Activated CD4-positive, CD25-positive, alpha-beta regulatory T cell (primary cell): ENCODE results near the gene BAHCC1.

ENCODE experiments used
- DNase-seq, 4 experiments: peaks; one replicate each; lab custom pipeline; 2025; lab: John Stamatoyannopoulos, UW

Gene BAHCC1

DNA sequence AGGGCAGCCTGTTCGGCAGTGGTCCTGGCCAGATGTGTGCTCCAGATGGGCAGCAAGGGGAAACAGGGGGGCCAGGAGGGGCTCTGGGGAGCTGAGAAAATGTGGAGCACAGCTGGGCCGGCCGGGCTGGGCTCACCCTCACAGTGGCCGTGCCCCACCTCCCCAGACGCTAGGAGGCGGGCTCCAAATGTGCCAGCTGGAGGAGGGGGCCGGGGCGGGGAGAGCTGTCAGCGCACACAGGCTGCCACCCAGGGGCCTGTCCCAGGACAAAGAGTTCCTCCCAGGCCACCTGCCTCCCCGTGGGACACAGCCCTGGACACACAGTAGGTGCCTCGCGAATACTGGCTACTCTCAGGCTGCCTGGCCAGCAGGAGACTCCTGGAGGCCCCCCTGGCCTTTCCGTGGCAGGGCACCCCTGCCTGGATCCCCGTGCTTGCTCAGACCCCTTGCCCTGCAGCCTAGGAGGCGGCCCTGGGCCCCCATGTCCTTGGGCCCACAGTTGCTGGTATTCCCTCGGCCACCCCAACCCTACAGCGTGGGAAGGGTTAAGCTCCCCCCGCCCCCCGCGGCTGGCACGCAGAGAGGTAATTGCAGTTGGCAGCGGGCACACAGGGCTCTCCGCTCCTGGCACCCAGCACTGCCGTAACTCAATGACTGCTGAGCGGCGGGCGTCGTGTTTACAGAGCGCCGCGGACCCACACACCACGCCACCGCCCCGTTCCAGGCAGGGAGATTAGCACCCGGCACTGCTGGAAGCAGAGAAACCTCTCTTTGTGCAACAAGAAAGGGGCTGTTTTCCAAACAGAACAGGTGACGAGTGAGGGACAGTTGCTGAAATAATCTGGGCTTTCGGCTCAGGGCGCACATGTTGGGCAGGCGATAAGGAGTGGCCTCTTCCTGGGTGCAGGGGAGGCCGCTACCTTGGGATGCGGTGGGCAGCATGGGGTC lies 32.2 kb downstream of the BAHCC1 start:
- no peak for DNase-seq

GRCh38 chr17:81428121-81428515 lies 32.9 kb downstream of the BAHCC1 start:
- DNase-seq, result no peak

DNA sequence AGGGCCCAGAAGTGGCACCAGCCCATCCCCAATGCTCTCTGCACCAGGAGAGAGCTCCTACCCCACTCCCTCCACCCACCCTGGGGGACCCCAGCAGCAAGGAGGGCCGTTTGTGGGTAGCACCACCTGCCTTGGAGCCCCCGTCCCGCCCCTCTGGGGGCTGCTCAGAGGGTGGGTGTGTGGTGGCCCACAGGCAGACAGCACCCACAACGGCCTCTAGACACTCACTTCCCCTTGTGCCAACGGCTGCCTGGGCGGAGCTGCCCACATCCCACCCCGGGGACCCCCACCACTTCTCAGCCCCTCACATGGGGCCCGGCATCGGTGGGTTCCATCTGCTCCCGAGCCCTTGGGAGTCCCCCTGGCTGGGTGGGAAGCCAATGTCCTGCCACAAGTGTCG lies 33.3 kb downstream of the BAHCC1 start:
- no peak for DNase-seq

- no peak for DNase-seq
Observed at GRCh38 chr17:81428948-81429774, 33.9 kb downstream of the BAHCC1 start.

GRCh38 chr17:81429821-81430551 lies 34.7 kb downstream of the BAHCC1 start:
- DNase-seq, result no peak

GRCh38 chr17:81431545-81432482 lies 36.6 kb downstream of the BAHCC1 start:
- no peak for DNase-seq

DNA sequence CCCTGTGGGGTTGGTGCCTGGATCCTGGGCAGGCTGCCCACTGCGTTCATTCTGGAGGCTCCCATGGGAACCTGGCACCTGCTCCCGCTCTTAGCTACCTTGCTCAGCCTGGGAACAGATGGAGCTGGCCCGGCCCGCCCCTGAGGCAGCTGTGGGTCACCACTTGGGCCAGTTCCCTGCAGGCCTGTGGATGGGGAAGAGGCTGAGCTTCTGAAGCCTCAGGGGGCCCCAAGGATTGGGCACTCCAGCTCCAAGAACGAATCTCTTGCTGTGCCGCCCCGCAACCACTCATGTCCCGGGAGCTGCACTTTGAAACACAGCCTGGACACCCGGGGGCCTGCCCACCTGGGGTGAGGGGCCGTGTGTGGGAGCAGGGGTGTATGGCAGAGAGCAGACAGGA lies 37.7 kb downstream of the BAHCC1 start:
- DNase-seq, result no peak

- DNase-seq, result no peak
Observed at GRCh38 chr17:81433656-81434055, 38.4 kb downstream of the BAHCC1 start.

- no peak for DNase-seq
Observed at GRCh38 chr17:81434072-81434471, 38.8 kb downstream of the BAHCC1 start.

DNA sequence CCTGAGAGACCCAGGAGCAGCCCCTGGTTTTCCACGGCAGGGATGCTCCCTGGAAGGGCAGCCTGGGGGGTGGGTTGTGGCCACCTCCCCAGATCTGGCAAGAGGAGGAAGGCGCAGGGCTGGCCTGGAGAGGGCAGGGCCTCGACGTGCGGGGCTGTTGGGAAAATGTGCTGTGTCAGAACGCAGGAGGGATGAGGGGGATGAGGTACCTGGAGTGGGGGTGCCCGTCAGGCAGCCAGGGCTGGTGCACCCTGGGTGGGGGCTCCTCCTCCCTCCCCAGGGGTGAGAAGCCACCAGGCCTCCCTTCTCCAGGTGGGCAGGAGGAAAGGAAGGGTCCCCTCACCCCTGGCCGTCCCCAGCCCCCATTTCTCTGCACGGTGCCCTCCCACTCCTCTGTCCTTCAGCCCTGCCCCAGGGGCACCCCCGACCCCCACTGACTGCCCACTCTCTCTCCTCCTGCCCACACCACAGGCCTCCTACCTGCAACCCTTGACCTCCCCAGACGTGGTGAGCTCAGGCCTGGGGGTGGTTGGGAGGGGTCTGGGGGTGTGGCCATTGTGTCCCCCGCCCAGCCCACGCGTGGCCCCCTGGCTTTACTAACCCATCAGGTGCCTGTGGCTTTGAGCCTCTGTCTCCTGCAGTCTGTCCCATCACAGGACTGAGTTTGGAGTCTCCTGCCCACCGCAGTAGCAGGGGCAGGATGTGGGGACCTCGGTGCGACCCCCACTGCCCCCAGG lies 39.6 kb downstream of the BAHCC1 start:
- no peak for DNase-seq

DNA sequence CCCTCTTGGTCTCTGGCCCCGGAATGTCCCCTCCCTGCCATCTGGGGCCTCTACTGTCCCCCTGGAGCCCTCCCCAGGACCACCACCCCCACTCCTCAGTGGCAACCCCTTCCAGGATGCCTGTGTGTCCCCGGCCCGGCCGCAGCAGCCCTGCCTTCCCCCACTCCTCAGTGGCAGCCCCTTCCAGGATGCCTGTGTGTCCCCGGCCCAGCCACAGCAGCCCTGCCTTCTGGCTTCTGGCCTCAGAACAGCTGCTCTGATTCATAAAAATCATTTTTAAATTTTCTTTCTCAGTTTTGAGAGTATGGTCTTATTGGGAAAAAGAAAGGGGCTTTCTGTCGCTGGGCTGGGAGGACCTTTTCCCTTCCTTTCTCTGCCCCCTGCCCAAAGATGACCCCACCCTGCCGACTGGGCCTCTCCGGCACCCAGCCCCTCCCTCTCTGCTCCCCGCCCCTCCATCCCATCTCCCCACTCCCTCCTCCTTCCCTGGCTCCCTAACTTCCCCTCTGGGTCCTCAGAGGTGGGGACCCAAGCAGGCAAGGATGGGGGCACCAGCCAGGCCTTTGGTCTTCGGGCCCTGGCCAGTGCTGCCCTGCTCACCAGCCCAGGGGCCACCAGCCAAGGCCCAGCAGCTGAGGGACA lies 40.5 kb downstream of the BAHCC1 start:
- DNase-seq, result no peak

- no peak for DNase-seq
Observed at GRCh38 chr17:81436294-81436849, 41.1 kb downstream of the BAHCC1 start.

- no peak for DNase-seq
Observed at GRCh38 chr17:81437191-81437651, 42.0 kb downstream of the BAHCC1 start.

GRCh38 chr17:81438007-81438659 lies 42.9 kb downstream of the BAHCC1 start:
- no peak for DNase-seq

DNA sequence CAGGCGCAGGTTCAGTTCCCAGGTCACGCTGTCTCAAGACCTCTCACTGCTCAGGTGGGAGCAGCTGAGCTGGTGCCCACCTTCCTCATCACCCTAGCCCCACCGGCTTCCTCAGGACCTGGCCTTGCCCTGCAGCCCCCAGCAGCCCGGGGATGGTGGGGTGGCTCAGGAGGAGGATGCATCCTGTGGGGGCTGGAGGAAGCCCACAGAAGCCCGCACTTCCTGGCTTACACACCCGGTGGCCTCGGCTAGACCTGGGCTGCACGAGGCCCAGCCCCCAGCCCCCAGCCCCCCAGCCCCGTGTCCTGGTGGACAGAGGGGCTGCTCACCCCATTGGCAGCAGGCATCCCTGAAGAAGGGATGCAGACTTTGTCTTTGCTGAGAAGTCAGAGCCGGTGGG lies 43.4 kb downstream of the BAHCC1 start:
- no peak for DNase-seq

GRCh38 chr17:81440051-81440471 lies 44.8 kb downstream of the BAHCC1 start:
- DNase-seq, result no peak

DNA sequence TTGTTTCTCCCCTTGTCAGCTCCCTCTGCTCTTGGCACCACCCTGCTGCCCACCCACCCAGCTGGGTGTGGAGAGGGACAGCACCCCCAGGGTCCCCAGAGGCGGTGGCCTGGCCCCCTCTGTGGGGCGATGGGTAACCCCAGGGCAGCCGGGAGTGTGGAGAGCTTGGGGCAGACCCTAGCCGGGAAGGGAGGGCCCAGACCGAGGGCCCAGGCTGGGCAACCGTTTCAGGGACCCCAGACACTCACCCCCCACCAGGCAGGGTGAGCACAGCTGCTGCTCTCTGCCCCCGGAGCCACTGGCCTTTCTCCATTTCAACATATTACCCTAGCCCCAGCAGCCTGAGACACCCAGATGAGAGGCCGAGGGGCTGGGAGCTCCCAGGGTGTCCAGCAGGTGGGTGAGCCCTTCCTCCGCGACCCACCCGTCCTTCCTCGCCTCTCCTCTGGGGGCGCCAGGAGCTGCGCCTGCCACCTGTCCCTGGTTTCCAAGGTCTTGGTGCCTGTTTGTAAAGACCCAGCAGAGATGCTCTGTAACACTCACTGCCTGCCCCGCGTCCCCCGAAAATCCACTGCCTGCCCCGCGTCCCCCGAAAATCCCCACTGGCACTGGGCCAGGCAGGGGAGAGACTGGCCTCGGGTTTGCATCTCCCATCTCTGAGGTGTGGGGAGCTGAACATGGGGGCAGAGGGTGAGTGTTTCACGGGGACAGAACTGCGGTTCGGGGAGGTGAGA lies 45.4 kb downstream of the BAHCC1 start:
- no peak for DNase-seq

- no peak for DNase-seq
Observed at GRCh38 chr17:81442791-81443190, 47.5 kb downstream of the BAHCC1 start.
